ENCODE data around the gene LLGL2.

DNA sequence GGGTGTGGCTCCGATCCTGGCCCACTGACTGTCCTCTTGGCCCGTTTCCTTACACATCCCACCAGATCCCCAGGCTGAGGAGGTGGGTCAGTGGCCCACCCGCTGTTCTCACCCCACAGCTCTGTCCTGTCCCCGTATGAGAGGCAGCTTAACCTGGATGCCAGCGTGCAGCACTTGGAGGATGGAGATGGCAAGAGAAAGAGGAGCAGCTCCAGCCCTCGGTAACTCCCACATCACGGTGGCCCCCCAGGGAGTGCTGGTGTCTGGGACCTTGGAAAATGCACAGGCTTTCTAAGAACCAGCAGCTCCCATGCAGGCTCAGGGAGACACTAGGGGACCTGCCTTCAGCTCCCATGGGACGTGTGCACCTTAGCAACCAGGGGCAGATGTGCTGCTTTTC, 4.2 kb upstream of the LLGL2 start:
- TF ChIP-seq CTCF (IDR thresholded peaks at IDR 0.05) (no peak), POLR2A (IDR thresholded peaks at IDR 0.05) (no peak)
